RWPE1 (cell line): ENCODE measurements around the gene CD207.
A peak's percentile ranks its signal among the peaks of the same experiment; 100 is the strongest.

Experiments used
- CTCF ChIA-PET: fragments of 350-600 bp; sonication (Branson Sonifier 250); formaldehyde crosslinking; extraction: SDS; loops from one replicate; lab custom pipeline; 2021; lab: Yijun Ruan, JAX
- POLR2A ChIA-PET: fragments of 400-600 bp; formaldehyde crosslinking; extraction: SDS; loops from one replicate; lab custom pipeline; 2020; ENCODE audit warnings: antibody characterized with exemption; ENCODE audit not compliant: low non-redundant PET; lab: Yijun Ruan, JAX
- DNase-seq: peaks from one replicate; pipeline ENCODE4 v3.0.0; 2012; ENCODE audit warnings: low spot score
- H3K27ac ChIP-seq: fragments of 450-650 bp; 2 replicates; pipeline ENCODE4 v1.5.1; 2017
- TF ChIP-seq, protein P1 (sequence below): fragments of 450-650 bp; conservative IDR thresholded peaks from 2 replicates; pipeline ENCODE4 v1.5.1; 2017; ENCODE audit warnings: low read depth, mild to moderate bottlenecking

CD207 gene

DNA sequence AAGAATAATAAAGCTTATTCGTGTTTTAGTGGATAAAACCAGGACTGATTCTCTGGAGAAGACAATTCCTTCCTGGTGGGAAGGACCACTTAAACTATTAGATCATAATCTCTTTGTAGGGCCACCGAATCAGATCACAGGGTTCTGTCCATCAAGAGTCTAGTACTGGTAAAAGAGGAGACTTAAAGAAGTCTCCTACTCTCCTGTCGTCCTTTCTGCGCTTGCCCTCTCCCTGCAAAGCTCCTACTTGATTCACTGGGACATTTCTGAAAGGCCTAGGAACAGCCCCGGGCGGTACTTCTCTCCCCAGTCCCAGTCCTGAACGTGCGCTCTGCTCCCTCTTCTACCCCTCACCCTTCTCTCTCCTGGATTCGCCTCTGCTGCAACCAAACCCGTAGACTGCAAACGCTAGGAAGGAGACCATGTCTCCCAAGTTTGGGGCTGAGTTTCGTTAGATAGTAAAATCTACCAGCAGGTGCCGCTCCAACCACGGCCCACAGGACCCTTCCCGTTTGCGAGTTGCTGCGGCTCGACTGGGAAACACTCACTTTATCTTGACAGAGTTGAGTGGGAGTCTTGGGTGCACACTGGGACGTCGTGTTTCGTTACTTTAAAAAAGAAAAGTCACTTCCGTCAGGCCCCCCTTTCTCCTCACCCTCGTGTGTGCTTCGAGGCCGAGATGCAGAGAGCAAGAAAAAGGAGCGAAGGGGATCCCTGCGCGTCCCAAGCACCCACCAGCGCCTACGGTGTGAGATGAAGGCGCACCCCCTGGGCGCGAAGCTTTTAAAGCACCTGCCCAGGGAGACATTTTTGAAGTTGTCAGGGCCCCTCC lies 46.1 kb downstream of the CD207 start:
- ChIA-PET CTCF (interaction anchor here (0.5 to 1.7 kb wide), 17 partner anchors 16 to 491 kb away, joined by 3 to 13 read pairs (median 3); partner anchors contain the start of gene ADD2), POLR2A (no interaction called here)
- TF ChIP-seq, protein P1, sequence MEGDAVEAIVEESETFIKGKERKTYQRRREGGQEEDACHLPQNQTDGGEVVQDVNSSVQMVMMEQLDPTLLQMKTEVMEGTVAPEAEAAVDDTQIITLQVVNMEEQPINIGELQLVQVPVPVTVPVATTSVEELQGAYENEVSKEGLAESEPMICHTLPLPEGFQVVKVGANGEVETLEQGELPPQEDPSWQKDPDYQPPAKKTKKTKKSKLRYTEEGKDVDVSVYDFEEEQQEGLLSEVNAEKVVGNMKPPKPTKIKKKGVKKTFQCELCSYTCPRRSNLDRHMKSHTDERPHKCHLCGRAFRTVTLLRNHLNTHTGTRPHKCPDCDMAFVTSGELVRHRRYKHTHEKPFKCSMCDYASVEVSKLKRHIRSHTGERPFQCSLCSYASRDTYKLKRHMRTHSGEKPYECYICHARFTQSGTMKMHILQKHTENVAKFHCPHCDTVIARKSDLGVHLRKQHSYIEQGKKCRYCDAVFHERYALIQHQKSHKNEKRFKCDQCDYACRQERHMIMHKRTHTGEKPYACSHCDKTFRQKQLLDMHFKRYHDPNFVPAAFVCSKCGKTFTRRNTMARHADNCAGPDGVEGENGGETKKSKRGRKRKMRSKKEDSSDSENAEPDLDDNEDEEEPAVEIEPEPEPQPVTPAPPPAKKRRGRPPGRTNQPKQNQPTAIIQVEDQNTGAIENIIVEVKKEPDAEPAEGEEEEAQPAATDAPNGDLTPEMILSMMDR, result peak; percentile 60
- DNase-seq, result peak; percentile 61
- no peak overlapping the region for H3K27ac ChIP-seq

DNA sequence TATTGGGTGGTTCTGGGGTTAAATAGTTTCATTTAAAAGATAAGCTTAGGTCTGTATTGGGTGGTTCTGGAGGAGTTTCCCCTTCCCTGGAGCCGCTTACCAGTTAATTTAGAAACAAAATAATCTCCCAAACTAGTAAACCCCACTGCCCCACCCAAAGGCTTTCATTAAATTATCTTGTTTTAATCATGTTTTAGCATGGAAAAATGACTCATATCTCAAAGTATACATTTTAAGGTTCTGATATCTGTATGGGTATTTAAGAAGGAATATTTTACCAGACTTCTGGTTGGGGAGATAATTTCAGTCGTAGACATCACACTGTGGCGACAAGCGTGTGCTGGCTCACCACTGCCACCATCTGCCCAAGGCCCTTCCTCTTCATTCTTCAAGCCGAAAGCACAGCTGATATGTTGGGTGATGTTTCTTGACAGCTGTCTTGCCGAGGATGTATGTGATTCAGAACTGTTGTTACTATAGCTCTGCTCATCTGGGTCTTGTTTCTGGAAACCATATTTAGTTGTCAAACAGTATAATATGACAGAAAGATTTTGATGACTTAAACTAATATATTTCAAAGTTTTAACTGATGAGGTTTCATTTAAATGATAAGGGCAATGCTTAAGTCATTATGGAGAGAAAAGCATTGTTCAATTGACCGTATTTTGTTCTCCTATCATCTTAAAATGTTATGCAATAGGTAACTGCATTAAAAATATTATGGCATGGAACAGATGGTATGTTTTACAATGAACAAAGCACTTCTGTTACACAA lies 50.3 kb downstream of the CD207 start:
- H3K27ac ChIP-seq, result no peak overlapping the region
- TF ChIP-seq, protein P1, result no peak
- CTCF ChIA-PET, result interaction anchor here (0.5 to 0.9 kb wide), 6 partner anchors 17 to 453 kb away, joined by 3 to 12 read pairs (median 4); partner anchors contain the start of gene ADD2
- peak; percentile 34 for DNase-seq
- POLR2A ChIA-PET, result no interaction called here

DNA sequence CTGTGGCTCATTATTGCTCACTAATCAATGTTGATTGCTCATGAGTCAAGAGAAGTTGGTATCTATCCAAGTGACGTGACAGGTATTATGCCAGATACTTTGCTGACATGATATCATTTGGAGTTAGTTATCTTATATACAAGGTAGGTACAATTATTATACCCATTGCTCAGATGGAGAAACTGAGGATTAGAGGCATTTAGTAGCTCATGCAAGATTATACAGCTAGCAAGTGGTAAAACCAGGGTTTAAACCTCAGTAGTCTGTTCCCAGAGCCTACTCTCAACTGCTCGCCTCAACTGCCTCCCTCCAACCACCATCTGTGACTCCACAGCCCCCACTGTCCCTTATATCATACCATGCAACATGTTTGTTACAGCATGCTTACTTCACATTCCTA lies 51.3 kb downstream of the CD207 start:
- ChIA-PET POLR2A (no interaction called here), CTCF (interaction anchor here (0.7 kb wide), 1 partner anchor 97 kb away, joined by 5 read pairs; no protein-coding TSS in a partner anchor)
- H3K27ac ChIP-seq, result no peak overlapping the region
- DNase-seq, result no peak
- TF ChIP-seq, protein P1, result no peak
